Measurements from ENCODE around the gene CBLL1.

DNA sequence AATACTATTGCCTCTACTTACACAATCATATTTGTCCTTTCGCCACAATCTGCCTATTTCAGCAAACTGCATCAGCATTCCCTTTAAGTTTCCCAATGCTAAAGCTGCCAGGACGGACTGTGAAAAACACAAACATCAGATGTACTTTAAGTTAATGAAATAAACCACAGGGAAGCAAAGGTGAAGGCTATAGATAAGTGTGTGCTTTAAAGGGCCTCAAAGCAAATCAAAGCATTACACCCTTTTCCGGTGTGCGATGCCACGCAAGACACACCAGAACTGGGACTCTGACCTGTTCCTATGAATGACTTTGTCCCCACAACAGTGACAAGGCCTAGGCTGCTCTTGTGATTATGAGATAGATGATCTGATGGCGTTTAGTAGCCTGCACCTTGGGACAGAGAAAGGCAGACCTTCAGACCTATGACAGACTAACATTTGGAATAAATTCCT, 35.7 kb downstream of the CBLL1 start:
- TF ChIP-seq, protein P1, sequence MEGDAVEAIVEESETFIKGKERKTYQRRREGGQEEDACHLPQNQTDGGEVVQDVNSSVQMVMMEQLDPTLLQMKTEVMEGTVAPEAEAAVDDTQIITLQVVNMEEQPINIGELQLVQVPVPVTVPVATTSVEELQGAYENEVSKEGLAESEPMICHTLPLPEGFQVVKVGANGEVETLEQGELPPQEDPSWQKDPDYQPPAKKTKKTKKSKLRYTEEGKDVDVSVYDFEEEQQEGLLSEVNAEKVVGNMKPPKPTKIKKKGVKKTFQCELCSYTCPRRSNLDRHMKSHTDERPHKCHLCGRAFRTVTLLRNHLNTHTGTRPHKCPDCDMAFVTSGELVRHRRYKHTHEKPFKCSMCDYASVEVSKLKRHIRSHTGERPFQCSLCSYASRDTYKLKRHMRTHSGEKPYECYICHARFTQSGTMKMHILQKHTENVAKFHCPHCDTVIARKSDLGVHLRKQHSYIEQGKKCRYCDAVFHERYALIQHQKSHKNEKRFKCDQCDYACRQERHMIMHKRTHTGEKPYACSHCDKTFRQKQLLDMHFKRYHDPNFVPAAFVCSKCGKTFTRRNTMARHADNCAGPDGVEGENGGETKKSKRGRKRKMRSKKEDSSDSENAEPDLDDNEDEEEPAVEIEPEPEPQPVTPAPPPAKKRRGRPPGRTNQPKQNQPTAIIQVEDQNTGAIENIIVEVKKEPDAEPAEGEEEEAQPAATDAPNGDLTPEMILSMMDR (IDR thresholded peaks at IDR 0.05): no peak
- TF ChIP-seq PHF8 (IDR thresholded peaks at IDR 0.05; ENCODE audit: borderline replicate concordance, low read depth) (no peak), MAFK (IDR thresholded peaks at IDR 0.05; ENCODE audit: partially characterized antibody) (no peak), CHD2 (IDR thresholded peaks at IDR 0.05; ENCODE audit: low read length, partially characterized antibody) (no peak), BHLHE40 (IDR thresholded peaks at IDR 0.05; ENCODE audit: low read depth, low read length) (no peak), POLR2A (IDR thresholded peaks at IDR 0.05; ENCODE audit: low read length) (no peak), CEBPB (IDR thresholded peaks at IDR 0.05) (no peak), NR3C1 (IDR thresholded peaks at IDR 0.05) (no peak), EP300 (IDR thresholded peaks at IDR 0.05) (no peak)
- TF ChIP-seq, protein P2, sequence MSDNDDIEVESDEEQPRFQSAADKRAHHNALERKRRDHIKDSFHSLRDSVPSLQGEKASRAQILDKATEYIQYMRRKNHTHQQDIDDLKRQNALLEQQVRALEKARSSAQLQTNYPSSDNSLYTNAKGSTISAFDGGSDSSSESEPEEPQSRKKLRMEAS (IDR thresholded peaks at IDR 0.05): no peak
- TF ChIP-seq, protein P3, sequence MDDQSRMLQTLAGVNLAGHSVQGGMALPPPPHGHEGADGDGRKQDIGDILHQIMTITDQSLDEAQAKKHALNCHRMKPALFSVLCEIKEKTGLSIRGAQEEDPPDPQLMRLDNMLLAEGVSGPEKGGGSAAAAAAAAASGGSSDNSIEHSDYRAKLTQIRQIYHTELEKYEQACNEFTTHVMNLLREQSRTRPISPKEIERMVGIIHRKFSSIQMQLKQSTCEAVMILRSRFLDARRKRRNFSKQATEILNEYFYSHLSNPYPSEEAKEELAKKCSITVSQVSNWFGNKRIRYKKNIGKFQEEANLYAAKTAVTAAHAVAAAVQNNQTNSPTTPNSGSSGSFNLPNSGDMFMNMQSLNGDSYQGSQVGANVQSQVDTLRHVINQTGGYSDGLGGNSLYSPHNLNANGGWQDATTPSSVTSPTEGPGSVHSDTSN (IDR thresholded peaks at IDR 0.05): no peak
- TF ChIP-seq, protein P4, sequence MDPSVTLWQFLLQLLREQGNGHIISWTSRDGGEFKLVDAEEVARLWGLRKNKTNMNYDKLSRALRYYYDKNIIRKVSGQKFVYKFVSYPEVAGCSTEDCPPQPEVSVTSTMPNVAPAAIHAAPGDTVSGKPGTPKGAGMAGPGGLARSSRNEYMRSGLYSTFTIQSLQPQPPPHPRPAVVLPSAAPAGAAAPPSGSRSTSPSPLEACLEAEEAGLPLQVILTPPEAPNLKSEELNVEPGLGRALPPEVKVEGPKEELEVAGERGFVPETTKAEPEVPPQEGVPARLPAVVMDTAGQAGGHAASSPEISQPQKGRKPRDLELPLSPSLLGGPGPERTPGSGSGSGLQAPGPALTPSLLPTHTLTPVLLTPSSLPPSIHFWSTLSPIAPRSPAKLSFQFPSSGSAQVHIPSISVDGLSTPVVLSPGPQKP (IDR thresholded peaks at IDR 0.05; ENCODE audit: low read depth, low read length): no peak
